Left renal pelvis (tissue), 4 donors: ENCODE measurements around the gene FOXL3. TPM values are rescaled to one million over a fixed set of nuclear protein-coding genes. Genes with fewer than 3 reads are reported as not detected.
"Not testable (repeated sequence)": the region's sequence is repeated elsewhere in the genome, so short reads cannot be mapped to it uniquely, and the experiment has no call there.

ENCODE experiments used
- DNase-seq, 4 donors: peaks; one replicate each; pipeline ENCODE4 v3.0.0-alpha.2; 2013; ENCODE audit warnings: low read depth in 4 of 4, low spot score in 3 of 4
- polyA plus RNA-seq, 4 donors: library from polyadenylated mRNA; unstranded; fragments of 120-200 nt; gene quantifications; one replicate each; pipeline ENCODE4 v1.2.1, GENCODE V29; 2013; ENCODE audit not compliant: insufficient read length in 4 of 4

Gene FOXL3
- polyA plus RNA-seq, 4 donors = not detected

DNA sequence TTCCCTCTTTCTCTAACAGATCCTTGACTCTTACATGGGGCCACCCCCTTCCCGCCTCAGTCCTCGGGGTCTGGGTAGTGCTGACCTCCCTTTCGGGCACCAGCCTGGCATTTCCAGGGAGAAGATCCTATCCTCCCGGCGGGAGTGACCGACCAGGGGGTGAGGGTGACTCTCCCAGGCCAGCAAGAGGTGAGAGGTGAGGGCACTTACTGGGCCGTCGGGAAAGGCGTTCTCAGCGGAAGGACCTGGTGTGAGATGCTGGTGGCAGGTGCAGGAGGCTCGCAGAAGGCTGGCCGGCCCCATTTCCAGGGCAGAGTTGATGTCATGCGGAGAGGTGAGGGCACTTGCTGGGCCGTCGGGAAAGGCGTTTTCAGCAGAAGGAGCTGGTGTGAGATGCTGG lies 4.2 kb upstream of the FOXL3 start:
- no peak for DNase-seq

DNA sequence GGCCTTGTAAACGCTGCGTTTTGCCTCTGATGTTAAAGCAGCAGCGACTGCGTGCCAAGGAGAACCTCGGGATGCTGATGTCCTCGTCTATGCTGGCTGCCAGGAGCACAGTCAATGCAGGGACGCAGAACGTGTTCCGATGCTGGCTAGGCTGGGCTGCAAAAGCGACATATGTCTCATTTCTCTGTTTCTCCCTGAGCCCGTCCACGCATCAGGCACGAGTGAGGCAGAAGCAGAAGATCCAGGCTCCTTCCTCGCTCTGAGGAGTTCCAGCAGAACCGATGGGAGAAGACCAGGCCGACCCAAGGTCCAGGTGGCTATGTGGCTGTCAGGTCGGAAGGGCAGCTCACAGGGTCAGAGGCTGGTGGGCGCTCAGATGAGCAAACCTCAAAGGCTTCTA lies 3.7 kb upstream of the FOXL3 start:
- DNase-seq = no peak

DNA sequence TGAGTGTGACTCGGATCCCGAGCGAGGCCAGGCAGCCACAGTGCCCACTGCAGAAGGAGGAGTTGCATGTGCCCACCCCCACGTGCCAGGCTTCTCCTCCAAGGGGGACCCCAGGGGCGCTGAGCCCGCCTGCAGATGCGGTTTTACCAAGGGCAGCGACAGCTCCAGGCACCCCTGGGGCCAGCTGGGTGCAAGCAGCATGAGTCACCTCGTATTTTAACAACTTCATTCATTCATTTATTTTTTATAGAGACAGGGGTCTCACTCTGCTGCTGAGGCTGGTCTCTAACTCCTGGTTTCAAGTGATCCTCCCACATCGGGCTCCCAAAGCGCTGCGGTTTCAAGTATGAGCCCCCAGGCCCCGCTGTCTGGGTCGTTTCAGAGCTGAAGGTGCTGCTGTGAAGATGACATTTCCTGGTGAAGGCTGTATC lies 1.3 kb upstream of the FOXL3 start:
- DNase-seq = no peak

DNA sequence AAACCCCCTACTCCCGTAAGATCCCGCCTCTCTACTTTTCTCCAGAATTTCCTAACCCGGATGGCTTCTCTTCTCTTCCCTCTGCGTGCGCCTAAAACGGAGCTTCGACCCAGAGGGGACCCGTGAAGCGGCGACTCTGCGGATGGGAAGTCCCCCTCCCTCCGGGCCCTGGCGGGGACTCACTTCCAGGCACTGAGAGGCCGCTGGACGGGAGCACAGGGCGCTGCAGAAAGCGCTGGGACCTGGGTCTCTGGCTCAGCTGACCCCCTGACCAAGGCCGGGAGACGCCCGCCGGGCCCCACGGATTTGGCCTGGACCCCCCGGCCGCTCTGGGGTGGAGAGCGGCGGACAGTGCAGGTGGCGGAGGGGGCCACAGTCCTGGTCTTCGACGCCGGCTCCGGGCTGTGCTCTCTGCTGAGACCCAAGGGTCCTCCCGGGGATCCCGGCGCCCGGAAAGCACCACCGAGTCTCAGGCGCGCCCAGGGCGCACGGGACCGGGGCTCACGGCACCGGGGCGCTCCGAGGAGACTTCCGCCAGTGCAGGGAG lies 688 bp upstream of the FOXL3 start:
- no peak for DNase-seq

DNA sequence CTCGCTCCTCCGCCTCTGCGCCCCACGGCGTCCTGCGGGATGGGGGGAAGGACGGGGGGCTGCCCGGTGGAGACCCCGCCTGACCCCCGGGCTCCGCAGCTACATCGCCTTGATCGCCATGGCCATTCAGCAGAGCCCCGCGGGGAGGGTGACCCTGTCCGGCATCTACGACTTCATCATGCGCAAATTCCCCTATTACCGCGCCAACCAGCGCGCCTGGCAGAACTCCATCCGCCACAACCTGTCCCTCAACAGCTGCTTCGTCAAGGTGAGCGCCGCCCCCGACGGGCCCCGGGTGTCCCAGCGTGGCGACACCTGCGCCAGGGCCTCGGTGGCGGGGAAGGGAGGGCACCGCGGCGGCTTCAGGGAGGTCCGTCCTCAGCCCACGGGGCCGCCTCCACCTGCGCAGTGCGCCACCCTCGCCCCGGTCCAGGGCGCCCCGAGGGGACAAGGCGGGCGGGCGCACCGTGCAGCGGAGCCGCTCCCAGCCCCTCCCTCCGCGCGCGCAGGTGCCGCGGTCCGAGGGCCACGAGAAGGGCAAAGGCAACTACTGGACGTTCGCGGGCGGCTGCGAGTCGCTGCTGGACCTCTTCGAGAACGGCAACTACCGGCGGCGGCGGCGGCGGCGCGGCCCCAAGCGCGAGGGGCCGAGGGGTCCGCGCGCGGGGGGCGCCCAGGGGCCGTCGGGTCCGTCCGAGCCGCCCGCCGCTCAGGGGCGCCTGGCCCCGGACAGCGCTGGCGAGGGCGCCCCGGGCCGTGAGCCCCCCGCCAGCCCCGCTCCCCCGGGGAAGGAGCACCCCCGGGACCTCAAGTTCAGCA lies 793 bp downstream of the FOXL3 start:
- DNase-seq = no peak

DNA sequence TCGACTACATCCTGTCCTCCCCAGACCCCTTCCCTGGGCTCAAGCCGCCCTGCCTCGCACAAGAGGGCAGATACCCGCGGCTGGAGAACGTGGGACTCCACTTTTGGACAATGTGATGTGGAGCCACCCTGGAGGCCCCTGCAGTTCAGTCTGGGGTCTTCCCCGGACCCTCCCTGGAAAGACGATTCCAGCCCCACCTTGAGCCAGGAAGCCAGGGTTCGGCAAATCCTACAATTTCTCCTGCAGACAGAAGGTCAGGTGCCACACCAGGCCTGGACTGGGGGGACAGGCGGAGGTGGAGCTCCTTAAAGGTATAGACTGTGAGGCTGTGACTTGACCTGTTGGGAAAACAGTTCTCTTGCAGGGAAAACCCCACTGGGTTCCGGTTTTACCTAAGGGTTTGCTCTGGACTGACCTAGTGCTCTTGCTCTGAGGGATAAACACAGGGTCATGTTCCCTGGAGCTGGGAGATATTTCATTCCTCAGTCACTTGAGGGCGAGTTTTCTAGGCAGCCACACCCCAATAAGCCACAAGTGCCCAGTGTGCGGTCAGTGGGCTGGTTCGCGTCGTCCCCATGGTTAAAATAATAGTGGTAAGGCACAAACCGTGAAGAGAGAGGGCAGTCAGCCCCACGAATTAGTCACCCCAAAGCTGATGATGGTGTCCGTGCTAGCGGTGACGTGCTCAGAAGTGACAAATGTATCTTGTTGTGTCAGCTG lies 1.6 kb downstream of the FOXL3 start:
- DNase-seq = no peak

DNA sequence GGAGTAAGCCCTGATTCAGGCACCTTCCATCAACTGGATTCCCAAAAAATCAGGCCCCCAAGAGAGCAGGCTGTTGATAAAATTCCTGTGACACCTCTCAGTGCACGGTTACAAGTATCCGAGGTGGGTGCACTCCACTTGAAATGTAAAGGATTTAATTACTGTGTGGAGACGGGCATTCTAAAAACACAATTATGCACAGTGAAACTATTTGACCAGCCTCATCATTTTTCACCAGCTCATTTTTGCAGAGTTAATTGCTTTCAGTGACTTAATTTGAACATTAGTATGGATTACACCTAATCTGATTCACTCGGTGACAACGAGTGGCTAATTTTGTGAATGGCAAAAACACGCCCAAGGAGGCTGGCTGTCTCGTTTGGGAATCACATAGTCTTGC lies 2.3 kb downstream of the FOXL3 start:
- DNase-seq = no peak

DNA sequence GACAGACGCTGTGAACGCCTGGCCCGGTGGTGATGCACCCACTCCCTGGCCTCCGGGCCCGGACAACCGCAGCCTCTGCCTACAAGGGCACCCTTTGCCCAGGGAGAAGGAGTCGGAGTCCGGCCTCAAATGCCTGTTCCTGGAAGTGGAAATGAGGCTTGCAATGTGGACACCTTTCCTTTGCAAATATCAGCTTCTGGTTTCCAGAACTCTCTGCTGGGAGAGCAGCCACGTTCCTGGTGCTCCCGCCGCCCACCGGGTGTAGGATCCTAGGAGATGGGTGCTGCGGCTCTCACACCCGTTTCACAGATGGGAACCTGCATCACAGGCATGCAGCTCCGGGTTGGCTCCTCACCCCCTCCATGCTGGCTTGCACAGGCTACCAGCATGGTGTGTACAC lies 2.9 kb downstream of the FOXL3 start:
- no peak for DNase-seq

DNA sequence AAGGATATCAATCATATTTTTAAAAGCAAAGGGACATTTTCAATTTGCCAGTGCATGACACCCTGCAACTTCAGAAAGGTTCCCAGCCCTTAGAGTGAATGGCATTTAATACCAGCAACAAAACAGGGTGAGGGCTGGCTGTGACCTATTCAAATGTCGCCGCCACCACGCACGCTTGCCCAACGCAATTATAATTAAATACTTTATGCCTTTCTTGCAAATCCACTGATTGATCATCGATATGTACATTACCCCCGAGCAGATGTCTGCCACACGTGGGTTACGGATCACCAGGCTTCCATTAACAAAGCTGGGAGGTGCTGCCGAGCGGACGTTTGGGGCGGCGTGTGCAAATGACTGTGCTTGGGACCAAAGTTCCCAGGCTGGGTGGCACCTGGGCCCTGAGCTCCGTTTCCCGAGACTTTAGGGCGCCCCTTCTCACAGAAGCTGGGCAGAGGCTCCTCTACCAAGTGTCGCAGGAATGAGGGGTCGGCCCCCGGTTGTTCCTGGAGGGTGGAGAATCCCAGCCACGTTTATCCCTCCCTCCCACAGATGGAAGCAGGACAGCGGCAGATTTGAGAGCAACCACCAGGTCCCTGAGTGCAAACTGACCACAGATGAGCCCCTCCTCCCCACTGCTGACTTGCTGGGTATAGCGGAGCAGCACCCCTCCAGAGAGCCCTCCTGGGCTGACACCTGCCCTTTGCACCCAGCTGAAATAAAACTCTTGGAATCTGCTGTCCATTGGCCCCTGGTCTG lies 3.9 kb downstream of the FOXL3 start:
- DNase-seq = no peak

DNA sequence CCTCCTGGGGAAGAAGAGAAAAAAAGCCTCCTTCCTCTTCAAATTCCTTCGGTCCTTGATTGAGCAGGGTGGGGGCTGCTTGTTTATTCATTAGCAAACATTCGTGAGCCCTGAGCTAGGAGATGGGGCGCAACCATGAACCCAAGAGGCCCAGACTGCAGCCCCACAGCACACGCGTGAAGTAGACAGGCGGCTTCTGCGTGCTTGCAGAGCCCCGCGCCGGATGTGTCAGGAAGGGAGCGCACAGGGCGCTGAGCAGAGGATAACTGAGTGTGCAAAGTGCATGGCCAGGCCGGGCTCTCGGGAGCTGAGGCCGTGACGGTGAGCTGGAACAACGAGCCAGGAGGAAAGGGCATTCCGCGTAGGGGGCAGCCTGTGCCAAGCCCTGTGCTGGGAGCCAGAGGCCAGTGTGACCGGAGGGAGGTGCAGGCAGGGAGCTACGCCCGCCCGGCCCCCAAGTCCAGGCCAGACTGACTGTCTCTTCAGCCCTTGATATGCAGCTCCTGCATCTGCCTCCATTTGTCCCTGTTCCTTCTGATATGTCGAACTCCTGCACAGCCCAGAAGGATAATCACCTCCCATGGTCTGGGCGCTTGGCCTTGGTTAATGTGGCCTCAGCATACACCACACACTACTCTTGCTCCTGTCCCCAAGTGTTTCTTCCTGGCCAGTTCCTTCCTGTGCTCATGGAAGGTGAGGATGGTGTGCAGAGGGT lies 4.6 kb downstream of the FOXL3 start:
- no peak for DNase-seq

DNA sequence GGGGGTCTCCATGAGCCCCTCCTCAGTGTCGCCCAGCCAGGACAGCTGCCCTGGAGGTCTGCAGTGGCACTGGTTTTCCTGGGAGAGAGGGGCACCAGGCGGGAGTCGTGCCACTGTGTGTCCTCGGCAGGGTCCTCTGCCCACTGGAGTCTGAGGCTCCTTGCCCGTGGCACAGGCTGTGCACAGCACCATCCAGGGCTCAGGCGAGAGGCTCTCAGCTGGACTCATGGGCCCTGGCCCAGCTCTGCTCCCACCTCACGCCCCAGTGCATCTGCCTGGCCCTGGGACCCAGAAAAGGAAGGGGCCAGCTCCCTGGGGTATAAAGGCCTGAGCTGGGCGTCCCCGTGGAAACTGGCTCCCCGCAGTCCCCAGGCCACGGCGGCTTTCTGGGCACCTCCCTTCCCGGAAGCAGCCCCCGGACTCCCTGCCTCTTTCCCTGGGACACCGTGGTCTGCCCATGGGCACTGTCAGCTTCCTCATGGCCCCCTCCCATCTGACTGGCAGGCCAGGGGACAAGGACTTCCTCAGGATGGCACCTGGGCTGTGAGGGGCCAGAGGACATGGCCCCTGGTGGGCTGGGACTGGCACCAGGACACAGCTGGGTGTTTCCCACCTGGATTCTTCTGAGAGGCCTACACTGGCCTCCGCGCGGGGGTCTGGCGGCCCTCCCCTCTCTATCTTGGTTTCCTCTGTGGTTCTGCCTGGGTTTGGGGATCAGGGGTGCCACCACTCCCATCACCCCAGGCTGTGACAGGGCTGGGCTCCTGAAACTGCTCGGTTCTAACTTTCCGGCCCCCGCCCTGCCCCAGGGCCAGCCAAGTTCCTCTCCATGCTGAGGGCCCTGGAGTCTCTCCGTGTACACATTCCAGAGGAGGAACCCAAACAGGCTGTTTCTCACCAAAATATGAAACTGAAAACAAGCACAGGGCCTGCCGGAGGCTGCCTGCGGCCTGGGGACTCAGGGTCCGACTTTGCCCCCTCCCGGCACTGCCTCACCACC lies 5.5 kb downstream of the FOXL3 start:
- no peak for DNase-seq

DNA sequence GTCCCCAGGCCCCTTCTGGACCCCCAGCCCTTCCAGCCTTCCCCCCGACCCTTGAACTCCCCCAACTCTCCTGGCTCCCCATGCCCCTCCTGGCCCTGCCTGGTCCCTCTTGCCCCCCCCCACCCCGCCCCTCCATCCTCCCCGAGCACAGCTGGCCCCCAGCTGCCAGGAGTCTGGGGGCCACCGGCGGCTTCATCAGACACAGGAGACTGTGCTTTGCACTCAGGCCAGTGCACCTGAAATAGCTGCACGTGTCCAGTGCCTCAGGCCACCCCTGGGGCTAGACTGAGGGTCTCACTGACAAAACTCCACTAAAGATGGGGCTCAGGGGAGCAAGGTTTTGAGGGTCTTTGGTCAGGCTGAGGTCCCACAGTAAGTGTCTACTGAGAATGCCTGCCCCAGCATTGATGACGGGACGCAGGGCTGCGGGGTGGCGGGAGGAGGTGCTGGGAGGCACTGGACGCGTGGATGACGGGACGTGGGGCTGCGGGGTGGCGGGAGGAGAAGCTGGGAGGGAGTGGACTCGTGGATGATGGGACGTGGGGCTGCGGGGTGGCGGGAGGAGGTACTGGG lies 6.5 kb downstream of the FOXL3 start:
- no peak for DNase-seq

DNA sequence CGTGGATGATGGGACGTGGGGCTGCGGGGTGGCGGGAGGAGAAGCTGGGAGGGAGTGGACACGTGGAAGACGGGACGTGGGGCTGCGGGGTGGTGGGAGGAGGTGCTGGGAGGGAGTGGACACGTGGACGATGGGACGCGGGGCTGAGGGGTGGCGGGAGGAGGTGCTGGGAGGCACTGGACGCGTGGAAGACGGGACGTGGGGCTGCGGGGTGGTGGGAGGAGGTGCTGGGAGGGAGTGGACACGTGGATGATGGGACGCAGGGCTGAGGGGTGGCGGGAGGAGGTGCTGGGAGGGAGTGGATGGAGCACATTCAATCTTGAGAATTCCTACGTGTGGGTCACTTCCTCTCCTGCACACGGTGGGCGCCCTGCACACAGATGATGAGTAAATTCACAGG lies 7.2 kb downstream of the FOXL3 start:
- not testable (repeated sequence) for DNase-seq

DNA sequence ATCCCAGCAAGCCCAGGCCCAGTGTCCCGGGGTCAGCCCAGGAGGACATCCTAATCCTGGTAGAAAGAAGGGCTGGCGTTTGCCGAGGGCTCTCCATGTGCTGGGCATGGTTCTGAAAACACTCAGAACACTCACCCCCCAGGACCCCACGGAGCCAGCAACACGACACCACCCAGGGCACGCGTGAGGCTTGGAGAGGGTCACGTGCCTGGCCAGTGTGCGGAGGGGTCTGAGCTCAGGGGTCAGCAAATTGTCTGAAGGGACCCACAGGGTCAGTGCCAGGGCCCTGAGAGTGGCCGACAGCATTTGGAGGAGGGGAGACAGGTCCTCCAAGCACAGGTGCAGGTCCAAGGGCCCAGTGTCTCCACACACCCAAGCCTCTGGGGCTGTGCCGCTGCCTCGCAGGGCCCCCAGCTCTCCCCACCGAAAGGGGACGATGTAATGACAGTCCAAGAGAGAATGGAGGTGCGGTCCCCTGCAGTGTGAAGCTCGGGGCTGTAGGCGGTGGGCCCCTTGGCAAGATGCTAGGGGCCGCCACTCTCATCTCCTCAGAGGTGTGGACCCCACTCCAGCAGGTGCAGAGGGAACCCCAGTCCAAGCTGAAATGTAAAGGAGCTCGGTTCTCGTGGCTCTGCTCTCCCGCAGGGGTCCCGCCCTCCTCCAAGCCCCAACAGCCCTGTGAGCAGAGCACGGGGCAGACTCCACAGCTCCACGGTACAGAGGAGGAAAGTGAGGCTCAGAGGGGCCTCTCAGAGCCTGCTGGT lies 7.8 kb downstream of the FOXL3 start:
- DNase-seq = no peak

DNA sequence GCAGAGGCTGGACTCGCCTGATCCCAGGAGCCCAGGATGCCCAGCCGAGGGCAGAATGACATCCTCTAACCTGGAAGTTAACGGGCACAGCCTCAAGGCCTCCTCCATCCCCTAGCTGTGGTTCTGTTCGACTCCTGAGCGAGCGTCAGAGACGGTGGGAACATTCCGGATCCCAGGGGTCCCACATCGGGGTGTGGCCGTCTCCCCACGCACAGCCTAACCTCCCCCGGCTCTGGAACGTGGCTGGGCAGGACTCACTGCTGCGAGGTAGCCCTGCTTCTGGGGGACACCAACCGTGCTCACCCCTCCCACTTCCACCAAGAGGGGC lies 8.4 kb downstream of the FOXL3 start:
- DNase-seq = no peak

DNA sequence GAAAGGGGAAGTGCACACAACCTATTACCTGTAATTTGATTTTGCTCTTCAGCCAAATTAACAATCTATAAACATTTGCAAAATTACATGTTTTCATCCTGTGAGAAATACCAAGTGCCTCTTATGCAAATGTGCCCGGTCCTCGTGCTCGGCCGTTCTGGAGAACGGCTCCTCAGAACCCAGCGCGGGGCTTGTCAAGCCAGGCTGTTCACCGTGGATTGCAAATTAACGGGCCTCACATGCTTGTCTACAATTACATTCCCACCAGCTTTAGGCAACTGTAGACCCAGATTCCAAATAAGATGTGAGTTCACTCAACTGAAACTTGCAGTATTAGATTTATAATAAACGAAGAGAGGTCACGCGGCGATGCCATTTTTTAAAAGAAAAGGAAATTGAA lies 8.8 kb downstream of the FOXL3 start:
- no peak for DNase-seq

DNA sequence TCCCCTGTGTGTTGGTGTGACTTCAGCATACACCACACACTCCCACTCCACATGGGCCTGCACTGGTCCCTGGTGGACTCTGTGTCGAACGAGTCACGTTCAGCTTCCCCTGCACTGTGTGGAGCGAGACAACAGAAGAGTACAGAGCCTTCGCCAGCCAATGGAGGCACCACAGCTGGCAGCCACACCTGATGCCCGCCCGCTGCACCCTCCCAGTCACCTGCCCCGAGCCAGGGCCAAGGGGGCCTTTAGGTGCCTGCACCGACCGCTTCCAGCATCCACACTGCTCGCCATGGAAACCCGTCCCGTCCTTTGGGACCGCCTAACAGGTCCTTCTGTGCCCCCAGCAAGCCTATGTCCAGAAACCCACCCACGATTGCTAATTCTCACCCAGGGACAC lies 9.2 kb downstream of the FOXL3 start:
- no peak for DNase-seq

DNA sequence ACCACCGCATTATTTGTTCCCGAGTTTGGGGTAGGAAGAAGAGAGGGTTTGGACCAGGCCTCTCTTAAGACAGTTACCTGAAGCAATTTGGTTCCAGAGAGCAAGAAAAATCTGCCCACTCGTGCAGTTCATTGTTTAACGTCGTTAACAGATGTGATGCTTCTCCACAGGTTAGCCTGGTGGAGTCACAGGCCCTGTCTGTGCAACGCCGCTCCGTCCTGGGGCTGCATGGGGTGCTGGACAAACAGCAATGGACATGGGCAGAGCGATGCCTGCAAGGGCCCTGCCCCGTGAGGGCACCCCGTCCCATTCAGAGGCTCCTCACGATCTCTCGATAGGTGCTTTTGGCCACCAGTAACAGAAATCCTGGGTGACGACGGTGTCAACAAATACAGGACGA lies 9.7 kb downstream of the FOXL3 start:
- no peak for DNase-seq
